Measurements from ENCODE around the gene GTPBP4. TPM values are rescaled to one million over a fixed set of nuclear protein-coding genes. Genes with fewer than 3 reads are reported as not detected.

Gene GTPBP4
- total RNA-seq, 1 donor from 2014 or later, result 73.8 TPM

DNA sequence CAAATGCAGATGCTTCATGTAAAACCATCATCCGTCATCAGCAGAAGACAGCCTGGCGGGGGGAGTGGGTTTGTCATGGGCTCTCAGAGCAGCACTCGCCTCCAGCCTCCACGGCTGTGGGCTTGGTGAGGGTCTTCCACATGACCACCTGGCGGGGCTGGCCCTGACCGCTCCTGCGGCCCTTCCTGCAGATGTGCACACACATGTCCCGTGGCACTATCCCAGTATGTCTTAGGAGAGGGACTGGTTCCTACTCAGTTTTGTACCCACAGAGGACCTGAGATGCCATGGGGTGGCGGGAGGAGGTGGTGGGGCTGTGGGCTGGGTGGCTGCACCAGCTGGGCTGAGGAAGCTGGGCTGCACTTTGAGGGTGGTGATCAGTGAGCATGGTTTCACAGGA is 32.7 kb downstream of the GTPBP4 start:
- no peak overlapping the region for H3K27ac Mint-ChIP-seq
- POLR2A ChIA-PET, result interaction anchor here (1.0 kb wide), 1 partner anchor 28 kb away, joined by 3 read pairs; the partner anchor contains the start of gene IDI1
- TF ChIP-seq, protein P1, sequence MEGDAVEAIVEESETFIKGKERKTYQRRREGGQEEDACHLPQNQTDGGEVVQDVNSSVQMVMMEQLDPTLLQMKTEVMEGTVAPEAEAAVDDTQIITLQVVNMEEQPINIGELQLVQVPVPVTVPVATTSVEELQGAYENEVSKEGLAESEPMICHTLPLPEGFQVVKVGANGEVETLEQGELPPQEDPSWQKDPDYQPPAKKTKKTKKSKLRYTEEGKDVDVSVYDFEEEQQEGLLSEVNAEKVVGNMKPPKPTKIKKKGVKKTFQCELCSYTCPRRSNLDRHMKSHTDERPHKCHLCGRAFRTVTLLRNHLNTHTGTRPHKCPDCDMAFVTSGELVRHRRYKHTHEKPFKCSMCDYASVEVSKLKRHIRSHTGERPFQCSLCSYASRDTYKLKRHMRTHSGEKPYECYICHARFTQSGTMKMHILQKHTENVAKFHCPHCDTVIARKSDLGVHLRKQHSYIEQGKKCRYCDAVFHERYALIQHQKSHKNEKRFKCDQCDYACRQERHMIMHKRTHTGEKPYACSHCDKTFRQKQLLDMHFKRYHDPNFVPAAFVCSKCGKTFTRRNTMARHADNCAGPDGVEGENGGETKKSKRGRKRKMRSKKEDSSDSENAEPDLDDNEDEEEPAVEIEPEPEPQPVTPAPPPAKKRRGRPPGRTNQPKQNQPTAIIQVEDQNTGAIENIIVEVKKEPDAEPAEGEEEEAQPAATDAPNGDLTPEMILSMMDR (IDR thresholded peaks at IDR 0.05), result no peak
- ATAC-seq (ENCODE audit: low read depth) (no peak), DNase-seq (no peak)
- peaks cover 48% of the 10 kb centered on the region for H3K36me3 Mint-ChIP-seq (ENCODE audit: low read depth)
- no peak overlapping the region for H3K4me3 Mint-ChIP-seq
- H3K4me1 Mint-ChIP-seq, result no peaks in the 10 kb centered on the region
- H3K9me3 Mint-ChIP-seq, result no peaks in the 10 kb centered on the region
- H3K27me3 Mint-ChIP-seq, result no peaks in the 10 kb centered on the region
- CTCF ChIA-PET, result no interaction called here
- intact Hi-C loops (cut with micrococcal nuclease), result no loop called here

DNA sequence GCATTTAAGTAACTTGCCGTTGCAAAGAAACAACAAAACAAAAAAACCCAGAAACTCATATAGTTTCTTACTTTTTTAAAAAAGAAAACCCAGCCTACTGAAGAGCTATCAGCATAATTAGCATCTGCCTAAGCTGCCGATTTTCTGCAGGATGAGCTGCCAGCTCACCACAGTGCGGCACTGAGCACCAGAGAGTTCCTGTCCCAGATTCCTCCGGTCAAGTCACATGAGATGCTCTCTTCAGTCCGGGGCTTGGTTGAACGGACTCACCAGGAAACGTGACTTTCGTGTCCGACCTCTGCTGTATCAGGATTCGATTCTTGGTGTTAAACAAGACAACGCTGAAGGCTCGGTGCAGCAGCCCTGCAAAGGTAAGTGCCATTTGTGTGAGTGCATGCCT is 34.2 kb downstream of the GTPBP4 start:
- intact Hi-C loops (cut with micrococcal nuclease), result no loop called here
- Mint-ChIP-seq H3K9me3 (no peaks in the 10 kb centered on the region), H3K27ac (no peak overlapping the region), H3K36me3 (ENCODE audit: low read depth) (peaks cover 34% of the 10 kb centered on the region), H3K4me3 (no peak overlapping the region), H3K4me1 (no peaks in the 10 kb centered on the region), H3K27me3 (no peaks in the 10 kb centered on the region)
- TF ChIP-seq, protein P1 (IDR thresholded peaks at IDR 0.05), result no peak
- POLR2A ChIA-PET, result no interaction called here
- CTCF ChIA-PET, result no interaction called here
- ATAC-seq (ENCODE audit: low read depth), result no peak
- DNase-seq, result no peak

DNA sequence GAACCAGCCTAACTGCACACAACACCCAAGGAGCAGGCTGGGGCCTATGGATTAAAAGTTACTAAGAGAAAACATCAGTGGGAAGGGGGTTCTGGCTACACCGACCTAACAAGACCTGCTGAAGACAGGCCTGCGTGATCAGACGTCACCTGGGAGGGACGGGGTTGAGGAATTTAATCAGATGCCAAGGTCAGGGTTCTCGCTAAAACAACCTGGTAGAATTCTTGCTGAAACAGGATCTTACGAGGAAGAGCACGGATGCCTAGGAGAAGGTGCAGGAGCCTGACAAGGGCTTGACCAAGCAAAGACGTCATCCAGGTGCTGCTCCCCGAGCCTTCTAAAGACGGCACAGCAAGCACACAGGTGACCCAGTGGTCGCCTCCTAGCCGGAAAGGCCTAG is 35.9 kb downstream of the GTPBP4 start:
- no peak overlapping the region for H3K27ac Mint-ChIP-seq
- peaks cover 17% of the 10 kb centered on the region for H3K36me3 Mint-ChIP-seq (ENCODE audit: low read depth)
- CTCF ChIA-PET, result no interaction called here

DNA sequence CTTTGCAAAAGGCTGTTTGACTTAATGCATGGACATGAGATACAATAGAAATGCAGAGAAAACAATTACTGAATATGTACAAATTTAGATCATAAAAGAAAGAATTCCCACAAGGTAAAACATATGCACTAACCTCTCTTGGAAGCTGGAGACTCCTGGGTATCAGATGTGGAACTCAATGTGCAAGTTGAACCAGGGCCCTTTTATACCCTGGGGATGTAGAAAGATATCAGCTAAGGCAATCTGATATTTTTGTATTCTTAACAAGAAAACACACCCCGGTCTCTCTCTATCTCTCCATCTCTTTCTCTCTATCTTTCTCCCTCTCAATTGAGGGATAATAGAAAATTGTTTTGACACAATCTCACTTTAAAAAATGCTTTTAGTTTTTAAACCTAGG is 37.4 kb downstream of the GTPBP4 start, which contains the start of gene IDI2:
IDI2 (minus strand) TSS at position 177 of the 400 bp plus-strand sequence. CDS start 1,136 bp downstream, outside the sequence.
- no peak within 1 kb of the TSS for H3K4me3 Mint-ChIP-seq
- POLR2A ChIA-PET, result no interaction called here
- H3K9me3 Mint-ChIP-seq, result no peaks in the 10 kb centered on the region
- CTCF ChIA-PET, result no interaction called here
- H3K36me3 Mint-ChIP-seq (ENCODE audit: low read depth), result peaks cover under 1% of the 10 kb centered on the region
- TF ChIP-seq, protein P1 (IDR thresholded peaks at IDR 0.05), result no peak
- DNase-seq (no peak), ATAC-seq (ENCODE audit: low read depth) (no peak)
- H3K27ac Mint-ChIP-seq, result no peak within 1 kb of the TSS
- no peaks in the 10 kb centered on the region for H3K4me1 Mint-ChIP-seq
- intact Hi-C loops (cut with micrococcal nuclease), result no loop called here
- no peaks in the 10 kb centered on the region for H3K27me3 Mint-ChIP-seq

More for the DNA sequence above, 35.9 kb downstream of the GTPBP4 start:
- Mint-ChIP-seq H3K4me3 (no peak overlapping the region), H3K9me3 (no peaks in the 10 kb centered on the region), H3K27me3 (no peaks in the 10 kb centered on the region), H3K4me1 (no peaks in the 10 kb centered on the region)
- POLR2A ChIA-PET, result no interaction called here
- TF ChIP-seq, protein P1 (IDR thresholded peaks at IDR 0.05), result no peak
- intact Hi-C loops (cut with micrococcal nuclease), result no loop called here
- no peak for DNase-seq
- ATAC-seq (ENCODE audit: low read depth), result no peak

DNA sequence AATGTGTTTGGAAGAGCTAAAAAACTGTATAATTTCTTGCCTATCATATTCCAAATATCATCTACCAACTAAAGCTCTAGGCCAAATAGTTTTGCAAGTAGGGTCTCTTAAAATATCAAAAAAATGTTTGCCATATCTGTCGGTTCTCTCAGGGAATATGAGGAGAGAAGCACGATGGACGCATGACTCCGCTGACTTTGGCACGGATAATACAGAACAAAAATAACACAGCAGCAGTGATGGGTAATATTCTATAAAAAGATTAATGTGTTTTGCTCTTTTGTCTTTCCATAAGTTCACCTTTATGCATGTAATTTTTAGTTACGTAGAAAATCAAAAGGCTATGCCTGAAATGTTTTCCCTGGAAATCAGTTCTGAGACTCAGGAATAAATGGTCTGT is 38.3 kb downstream of the GTPBP4 start:
- no peaks in the 10 kb centered on the region for H3K9me3 Mint-ChIP-seq
- no peak for DNase-seq
- intact Hi-C loops (cut with micrococcal nuclease), result no loop called here
- TF ChIP-seq, protein P1 (IDR thresholded peaks at IDR 0.05), result no peak
- H3K36me3 Mint-ChIP-seq (ENCODE audit: low read depth), result no peaks in the 10 kb centered on the region
- H3K27me3 Mint-ChIP-seq, result no peaks in the 10 kb centered on the region
- H3K4me3 Mint-ChIP-seq, result no peak overlapping the region
- H3K4me1 Mint-ChIP-seq, result no peaks in the 10 kb centered on the region
- POLR2A ChIA-PET, result no interaction called here
- CTCF ChIA-PET, result no interaction called here
- H3K27ac Mint-ChIP-seq, result no peak overlapping the region
- ATAC-seq (ENCODE audit: low read depth), result no peak
